NCI-H128 (cell line): ENCODE measurements around the gene CC2D2B.
"Not testable (repeated sequence)": the region's sequence is repeated elsewhere in the genome, so short reads cannot be mapped to it uniquely, and the experiment has no call there.

Experiments
- DNase-seq: peaks from one replicate; lab custom pipeline; 2025; ENCODE audit not compliant: unreplicated experiment; lab: John Stamatoyannopoulos, UW

Gene CC2D2B

DNA sequence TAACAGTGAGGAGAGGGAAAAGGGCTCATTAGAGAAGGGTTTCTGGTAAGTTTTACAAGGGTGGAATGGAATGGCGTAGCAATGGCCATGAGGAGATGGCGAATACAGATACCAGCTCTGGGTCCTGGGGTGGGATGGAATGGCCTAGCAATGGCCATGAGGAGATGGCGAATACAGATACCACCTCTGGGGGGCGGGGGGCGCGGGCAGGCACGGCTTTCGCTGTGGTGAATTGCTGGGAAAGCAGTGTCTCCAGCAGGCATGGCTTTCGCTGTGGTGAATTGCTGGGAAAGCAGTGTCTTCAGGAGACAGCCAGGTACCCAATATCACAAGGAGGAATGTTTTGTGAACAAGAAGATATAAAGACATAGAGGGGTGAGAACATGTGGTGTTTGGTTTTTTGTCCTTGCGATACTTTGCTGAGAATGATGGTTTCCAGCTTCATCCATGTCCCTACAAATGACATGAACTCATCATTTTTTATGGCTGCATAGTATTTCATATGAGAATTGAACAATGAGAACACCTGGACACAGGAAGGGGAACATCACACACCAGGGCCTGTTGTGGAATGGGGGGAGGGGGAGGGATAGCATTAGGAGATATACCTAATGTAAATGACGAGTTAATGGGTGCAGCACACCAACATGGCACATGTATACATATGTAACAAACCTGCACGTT lies 1.7 kb upstream of the CC2D2B start:
- DNase-seq = not testable (repeated sequence)

DNA sequence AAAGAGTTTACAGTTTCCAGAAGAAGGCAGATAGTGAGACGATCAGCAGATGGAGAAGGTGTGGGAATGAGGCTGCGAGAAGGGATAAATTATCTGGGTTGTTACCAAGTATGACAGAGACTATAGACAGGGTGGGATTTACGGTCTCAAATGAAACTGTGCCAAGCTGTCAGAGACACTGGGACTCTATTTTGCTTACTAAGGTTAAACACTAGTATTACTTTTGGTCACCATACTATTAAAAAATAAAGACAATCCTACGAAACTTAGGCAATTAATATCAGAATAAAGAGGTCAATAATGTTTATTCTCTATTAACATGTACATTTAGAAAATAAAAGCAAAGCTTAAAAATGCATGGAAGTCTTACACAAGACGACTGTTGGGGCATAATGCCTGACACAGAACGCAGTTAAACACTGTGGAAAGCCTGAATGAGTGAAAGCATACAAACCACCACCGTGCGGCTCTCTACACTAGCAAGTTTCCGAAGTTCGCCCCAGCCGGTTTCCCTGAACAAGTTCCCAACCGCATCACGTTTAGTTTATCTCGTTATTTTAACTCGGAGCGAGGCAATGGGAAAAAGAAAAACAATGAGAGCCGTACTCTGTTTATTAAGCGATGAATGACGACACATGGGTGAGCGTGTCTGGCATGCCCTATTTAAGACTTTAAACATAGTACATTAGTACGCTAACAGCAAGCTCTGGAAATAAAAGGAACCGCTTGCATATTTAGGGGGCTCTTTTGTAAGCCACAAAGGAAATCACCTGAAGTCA lies 909 bp upstream of the CC2D2B start:
- DNase-seq = no peak

DNA sequence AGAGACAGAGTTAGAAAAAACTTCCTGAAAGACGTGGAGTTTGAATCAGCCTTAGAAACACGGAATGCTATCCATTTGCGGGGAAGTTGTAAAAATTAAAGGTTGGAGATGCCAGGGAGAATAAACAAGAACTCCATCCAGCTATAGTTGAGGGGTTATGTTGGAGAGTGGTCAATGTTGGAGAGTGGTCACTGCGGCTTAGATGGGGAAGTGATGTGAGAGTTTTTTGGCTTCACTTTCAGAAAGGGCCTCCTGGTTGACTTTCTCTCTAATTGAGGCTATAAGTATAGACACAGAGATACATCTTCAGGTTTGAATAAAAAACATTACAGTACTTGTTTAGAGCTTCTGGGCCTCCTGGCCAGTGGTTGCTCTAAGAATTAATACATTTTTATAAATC lies 675 bp downstream of the CC2D2B start:
- DNase-seq = no peak

DNA sequence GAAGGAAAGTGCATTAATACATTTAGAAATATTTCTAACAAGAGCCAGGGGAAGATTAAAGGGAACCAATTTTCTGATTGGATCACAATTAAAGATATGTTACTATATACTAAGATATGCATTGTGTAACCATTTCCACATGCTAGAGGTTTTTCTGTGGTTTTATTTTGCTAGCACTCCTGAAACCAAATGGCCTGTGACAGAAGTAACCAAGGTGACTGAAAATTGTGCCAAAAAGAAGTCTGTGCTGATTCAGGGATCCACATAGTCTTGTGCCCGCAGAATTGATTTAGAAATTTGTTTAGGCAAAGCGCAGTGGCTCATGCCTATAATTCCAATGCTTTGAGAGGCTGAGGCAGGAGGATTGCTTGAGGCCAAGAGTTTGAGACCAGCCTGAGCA lies 1.8 kb downstream of the CC2D2B start:
- no peak for DNase-seq

DNA sequence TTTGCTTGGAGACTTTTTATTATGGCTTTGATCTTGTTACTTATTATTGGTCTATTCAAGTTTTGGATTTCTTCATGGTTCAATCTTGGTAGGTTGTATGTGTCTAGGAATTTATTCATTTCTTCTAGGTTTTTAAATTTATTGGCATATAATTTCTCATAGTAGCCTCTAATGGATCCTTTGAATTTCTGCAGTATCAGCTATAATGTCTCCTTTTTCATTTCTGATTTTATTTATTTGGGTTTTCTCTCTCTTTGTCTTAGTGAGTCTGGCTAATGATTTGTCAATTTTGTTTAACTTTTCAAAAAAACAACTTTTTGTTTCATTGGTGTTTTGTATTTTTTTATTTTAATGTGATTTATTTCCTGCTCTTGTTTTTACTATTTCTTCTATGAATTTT lies 8.3 kb downstream of the CC2D2B start:
- not testable (repeated sequence) for DNase-seq

DNA sequence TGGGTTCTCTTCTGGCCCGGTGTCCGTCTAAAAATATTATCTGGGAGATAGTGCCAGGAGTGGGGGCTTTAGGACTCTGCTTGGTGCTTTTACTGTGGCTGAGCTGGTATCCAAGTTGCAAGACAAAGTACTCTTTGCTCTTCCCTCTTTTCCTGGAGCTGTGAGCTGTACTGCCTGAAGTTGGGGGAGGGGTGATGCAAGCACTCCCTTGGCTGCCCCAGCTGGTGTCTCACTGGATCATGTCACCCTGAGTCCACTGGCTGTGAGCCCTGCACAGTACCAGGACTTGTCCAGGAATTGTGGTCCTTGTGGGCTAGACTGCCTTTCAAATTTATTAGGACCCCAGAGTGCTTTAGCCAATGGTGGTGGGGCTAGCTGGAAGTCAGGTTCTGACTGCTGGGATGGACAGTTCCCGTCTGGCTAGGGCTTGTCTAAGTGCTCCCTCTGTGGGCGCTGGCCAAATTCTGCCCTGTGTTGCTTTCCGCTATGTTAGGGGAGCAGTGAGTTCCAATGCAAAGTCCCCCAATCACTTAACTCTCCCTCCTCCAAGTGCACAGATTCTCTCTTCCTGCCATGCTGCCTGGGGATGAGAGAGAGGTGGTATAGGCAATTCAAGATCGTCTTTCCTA lies 13.1 kb downstream of the CC2D2B start:
- no peak for DNase-seq

DNA sequence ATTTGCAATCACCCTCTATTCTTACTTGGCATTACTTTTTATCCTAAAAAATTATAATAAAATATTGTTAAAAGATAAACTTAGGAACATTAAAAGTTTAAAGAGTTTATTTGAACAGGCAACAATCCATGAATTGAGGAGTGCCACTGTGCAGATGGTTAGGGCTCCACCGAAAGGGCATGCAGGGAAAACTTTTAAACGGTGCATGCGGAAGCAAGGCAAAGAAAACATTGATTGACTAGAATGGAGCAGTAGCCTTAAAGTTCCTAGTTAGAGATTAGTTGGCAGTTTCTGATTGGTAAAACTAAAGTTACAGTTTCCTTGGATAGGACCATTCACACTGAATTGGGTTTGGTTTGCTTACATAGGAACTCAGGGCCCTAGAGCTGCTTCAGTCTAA lies 17.3 kb downstream of the CC2D2B start:
- no peak for DNase-seq

DNA sequence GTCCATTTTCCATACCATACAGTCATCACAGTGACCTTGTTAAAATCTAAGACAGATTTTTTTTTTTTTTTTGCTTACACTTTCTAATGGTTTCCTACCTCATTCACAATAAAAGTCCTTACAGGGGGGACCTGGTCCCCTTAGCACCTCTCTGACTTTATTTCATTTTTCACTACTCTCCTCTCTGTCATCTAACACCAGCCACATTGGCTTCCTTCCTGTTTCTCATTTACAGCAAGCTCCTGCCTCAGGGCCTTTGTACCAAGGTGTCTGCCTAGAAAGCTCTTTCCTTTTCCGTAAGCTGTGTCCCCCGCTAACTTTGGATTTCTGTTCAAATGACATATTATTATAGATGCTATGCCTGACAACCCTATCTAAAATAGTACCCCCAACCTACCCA lies 27.7 kb downstream of the CC2D2B start:
- DNase-seq = no peak

DNA sequence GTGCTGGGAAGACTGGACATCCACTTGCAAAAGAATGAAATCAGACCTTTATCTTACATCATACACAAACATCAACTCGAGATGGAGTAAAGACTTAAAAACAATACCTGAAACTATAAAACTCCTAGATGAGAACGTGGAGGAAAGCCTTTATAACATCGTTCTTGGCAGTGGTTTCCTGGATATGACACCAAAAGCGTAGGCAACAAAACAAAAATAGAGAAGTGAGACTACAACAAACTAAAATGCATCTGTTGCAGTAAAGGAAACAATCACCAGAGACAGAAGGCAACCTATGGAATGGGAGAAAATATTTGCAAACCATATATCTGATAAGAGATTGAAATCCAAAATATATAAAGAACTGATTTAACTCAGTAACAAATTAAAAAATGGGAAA lies 33.3 kb downstream of the CC2D2B start:
- DNase-seq = no peak

DNA sequence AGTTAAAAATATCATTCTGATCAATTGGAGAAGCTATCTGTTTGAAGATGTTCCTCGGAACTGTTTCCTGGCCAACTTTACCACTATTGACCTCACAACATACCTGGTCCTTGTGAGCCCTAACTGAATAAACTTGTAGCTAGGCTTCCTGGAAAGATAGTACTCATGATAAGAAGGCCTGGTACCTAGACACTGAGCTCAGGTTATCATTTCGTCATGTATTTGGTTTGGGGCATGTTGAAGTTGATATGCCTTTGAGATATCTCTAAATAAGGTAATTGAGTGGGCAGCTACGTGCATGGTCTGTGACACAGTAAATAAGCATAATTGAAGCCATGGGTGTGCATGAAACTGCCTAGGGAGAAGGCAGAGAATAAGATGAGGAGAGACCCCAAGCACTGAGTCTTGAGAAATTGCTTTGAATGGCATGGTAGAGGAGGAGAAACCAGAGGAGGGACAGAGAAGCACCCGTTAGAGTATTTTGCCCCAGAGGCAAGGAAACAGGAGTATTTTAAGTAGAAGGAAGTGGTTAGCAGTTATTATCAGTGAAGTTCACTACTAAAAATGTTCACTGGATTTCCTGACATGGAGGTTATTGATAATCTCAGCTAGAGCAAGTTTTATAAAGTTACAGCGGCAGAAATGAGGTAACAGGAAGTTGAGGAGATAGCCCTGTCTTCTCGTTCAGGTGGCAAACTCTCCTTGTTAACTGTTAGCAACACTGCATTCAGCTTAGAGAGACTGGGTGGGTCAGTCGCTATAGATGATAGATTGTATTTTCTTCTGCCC lies 55.6 kb downstream of the CC2D2B start:
- DNase-seq = no peak

DNA sequence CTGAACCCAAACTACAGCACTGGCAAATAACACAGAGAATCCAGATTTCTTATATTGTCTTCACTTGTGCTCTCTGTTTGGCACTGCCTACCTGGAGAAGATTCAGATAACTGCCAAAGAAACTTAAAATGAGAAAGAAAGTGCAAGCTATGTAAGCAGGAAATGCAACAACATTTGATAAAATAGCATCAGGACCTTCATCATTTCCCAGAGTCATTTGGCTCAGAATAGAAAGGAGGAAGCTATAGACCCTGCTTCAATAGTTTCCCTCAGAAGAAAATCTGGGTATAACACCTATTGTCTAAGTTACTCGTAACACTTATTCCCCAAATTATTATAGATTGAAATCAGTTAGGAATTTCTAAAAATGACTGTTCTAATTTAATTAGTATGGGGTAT lies 56.2 kb downstream of the CC2D2B start:
- no peak for DNase-seq

DNA sequence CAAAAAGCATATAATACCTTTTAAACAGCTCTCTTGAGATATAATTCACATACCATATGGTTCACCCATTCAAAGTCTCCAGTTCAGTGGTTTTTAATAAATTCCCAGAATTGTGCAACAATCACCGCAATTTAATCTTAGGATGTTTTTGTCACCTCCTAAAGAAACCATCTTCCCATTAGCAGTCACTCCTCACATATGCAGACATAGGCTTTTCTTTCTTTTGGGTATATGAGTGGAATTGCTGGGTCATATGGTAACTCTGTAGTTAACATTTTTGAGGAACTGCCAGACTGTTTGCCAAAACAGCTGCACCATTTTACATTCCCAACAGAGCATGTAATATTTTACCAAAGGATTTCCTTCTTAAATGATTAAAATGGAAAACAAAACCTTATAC lies 57.0 kb downstream of the CC2D2B start:
- DNase-seq = no peak

DNA sequence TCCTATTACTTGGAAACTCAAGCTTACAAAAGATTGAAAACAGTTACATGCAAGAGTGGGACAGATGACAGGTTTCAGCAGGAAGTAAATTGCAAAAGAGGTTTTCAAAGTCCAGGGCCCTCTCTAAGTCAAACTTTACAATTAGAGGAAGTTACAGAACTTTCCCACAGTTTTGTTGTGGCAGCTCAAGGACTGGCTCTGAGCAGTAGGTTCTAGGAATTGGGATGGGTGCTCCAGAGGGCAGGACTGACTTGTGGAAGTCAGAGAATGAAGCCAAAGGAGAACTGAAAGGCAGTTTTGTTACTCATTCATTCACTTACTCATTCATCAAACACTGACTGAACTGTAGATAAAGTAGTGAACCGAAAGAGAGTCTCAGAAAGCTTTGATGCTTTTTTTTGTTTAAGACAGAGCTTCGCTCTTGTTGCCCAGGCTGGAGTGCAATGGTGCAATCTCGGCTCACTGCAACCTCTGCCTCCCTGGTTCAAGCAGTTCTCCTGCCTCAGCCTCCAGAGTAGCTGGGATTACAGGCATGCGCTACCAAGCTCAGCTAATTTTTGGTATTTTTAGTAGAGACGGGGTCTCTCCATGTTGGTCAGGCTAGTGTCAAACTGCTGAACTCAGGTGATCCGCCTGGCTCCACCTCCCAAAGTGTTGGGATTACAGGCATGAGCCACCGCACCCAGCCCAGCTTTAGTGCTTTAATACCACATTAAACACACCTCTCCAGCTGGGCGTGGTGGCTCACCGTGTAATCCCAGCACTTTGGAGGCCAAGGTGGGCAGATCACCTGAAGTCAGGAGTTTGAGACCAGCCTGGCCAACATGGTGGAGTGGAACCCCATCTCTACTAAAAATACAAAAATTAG lies 68.8 kb downstream of the CC2D2B start:
- DNase-seq = no peak

DNA sequence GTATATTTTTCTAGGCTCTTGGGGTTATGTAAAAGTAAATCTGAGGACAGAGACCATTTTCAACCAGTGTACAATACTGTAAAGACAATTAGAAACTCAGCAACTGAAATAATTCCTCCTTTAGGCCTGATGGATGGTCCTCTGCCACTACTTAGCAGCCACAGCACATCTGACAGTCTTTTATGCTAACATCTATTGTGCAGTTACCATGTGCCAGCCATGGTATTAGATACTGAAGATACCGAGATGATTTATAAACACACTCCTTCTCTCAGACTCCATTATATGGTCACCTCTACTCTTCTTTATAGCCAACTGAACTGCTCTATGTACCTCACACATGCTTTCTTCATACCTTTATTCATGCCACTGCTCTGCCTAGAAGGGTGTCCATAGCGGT lies 74.4 kb downstream of the CC2D2B start:
- DNase-seq = no peak

DNA sequence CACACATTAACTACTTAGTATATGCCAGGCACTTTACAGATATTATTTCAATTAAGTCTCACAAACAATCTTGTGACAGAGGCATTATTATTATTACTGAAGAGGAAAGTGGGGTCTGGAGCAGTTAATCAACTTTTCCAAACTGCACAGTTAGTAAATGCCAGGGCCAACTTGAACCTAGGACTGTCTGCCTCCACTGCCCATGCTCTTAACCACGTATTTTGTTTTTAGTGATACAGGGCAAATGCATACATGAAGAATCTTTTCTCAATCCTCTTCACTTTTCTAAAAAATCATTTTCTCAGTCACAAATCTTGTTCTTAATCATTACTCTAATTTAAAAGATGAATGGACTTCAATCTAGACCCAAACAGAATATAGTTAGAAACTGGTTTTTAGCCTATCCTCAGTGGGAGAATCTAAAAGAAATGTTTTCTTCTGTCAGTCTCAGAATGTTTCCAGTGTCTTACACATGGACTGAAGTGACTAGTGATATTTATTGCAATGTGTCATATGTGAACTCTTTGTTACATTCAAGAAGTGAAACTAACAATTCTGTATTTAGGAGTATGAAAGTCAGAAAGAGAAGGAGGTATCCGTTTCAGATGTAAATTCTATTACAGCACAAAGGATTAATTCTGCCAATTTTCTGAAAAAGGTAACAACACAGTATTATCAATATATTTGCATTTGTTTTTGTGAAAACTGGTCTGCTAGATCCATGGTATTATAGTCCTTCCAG lies 80.1 kb downstream of the CC2D2B start:
- DNase-seq = no peak

DNA sequence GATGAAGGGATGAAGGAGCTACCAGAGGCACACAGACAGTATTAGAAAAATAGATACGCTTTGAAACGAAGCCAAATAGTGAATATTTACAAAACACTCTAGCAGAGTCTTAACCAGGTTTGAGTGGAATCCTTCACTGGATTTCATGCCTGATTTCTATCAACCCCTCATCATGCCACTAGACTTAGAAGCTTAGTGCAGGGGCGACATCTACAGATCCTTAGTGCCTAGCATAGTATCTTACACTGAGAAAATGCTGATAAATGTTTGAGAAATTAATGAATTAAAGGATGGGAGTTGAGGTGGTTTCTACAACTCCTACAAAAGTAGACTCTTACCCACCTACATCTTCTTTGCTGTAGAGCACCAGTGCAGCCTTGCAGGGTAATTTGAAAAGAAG lies 80.9 kb downstream of the CC2D2B start:
- no peak for DNase-seq

DNA sequence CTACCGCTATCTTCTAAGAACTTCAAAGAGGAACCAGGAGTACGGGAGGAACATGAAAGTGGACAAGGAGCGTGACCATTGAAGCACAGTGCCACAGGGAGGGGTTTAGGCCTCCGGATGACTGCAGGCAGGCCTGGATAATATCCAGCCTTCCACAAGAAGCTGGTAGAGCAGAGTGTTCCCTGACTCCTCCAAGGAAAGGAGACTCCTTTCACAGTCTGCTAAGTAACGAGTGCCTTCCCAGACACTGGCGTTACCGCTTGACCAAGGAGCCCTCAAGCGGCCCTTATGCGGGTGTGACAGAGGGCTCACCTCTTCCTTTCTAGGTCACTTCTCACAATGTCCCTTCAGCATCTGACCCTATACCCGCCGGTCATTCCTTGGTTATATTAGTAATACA lies 86.6 kb downstream of the CC2D2B start:
- DNase-seq = not testable (repeated sequence)

DNA sequence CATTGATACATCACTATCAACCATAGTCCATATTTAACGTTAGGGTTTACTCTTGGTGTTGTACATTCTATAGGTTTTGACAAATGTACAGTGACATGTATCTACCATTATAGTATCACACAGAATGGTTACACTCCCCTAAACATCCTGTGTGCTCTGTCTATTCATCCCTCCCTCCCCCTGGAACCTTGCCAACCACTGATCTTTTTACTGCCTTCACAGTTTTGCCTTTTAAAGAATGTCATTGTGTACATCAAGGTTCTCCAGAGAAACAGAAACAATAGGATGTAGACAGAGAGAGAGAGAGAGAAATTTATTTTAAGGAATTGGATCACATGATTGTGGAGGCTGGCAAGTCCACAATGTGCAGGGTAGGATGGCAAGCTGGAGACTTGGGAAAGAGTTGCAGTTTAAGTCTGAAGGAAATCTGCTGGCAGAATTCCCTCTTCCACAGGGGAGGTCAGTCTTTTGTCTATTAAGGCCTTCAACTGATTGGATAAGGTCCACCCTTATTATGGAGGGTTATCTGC lies 90.5 kb downstream of the CC2D2B start:
- no peak for DNase-seq

DNA sequence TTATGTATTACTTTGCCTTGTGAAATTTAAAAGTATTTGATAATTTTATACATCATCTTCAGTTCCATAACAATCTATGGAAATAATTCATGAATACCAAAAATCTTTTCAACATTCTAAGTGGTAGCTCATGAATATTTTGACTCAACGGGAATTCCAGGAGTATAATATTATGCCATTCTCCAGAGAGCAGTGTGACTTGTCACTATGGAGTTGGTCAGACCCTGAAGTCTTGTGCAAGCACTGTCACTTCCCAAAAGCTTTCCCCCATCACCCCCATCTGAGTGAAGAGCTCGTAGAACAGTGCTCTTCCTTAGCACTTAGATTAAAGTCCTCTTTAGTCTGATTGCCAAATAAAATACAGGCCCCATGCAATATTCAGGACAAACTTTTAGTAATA lies 106.2 kb downstream of the CC2D2B start:
- no peak for DNase-seq
